Measurements from ENCODE around the gene MAP2K3.

The MAP2K3 gene

GRCh38 chr17:21284319-21285163, at the start of gene MAP2K3:
TSS of gene MAP2K3 (plus strand) at chr17:21284711. CDS start at chr17:21284921, 210 bp downstream.
- peak; percentile 95 for DNase-seq

DNA sequence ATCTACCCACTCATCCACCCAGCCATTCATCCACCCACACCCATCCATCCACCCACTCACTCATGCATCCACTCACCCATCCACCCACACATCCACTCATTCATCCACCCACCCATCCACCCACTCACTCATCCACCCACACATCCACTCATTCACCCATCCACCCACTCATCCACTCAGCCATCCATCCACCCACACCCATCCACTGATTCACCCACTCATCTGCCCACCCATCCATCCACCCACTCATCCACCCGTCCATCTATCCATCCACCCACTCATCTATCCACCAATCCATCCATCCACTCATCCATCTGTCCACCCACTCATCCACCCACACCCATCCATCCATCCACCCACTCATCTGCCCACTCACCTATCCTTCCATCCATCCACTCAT, 48.6 kb upstream of the MAP2K3 start:
- DNase-seq = no peak

GRCh38 chr17:21239680-21240368, 44.7 kb upstream of the MAP2K3 start:
- no peak for DNase-seq

- no peak for DNase-seq
Observed at GRCh38 chr17:21240369-21241055, 44.0 kb upstream of the MAP2K3 start.

DNA sequence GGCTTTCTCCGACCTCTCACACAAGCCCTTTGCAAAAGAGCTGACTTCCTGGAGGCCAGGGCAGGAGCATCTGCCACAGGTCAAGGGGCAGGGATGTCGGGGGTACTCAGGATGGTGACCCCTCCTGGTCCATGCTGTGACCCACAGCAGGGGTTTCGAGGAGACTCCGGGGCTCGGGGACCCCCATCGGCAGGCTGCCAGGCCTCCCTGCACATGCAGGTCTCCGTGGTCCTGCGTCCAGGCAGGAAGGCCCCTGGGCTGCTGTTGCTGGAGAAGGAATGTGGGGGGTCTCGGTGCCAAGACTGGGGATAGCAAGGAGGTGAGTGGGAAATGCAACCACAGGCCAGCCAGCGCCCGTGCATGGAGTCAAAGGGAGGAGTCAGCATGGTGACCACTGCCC, 42.9 kb upstream of the MAP2K3 start:
- DNase-seq = no peak

DNA sequence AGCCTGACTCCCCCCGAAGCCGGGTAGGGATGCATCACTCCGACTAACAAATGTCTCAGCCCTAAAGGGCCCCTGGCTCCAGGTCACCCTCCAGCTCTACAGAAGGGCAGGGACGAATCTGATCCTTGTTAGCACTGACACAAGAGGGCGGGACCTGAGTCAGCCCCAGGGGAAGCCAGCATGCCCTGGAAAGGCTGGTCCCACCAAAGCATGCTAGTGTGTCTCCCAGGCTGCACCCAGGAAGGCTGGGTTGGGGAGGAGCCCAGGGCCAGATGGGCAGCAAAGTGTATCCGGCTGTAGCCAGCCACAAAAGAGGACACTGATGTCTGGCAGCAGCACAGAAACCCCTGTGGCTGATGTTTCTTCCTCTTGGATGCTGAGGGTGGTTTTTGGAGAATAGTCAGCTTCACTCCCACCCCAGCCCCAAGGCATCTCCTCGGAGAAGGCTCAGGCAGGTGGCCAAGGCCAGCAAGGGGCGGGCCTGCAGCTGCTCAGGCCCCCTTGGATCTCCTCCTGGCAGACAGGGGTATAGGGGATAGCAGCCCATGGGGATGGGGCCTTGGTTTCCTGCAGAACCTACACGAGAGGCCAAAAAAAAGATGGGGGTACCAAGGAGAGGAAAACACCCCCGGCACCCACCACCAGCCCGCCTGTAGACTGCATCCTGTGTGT, 42.3 kb upstream of the MAP2K3 start:
- DNase-seq = no peak

GRCh38 chr17:21242780-21243515, 41.6 kb upstream of the MAP2K3 start:
- no peak for DNase-seq

DNA sequence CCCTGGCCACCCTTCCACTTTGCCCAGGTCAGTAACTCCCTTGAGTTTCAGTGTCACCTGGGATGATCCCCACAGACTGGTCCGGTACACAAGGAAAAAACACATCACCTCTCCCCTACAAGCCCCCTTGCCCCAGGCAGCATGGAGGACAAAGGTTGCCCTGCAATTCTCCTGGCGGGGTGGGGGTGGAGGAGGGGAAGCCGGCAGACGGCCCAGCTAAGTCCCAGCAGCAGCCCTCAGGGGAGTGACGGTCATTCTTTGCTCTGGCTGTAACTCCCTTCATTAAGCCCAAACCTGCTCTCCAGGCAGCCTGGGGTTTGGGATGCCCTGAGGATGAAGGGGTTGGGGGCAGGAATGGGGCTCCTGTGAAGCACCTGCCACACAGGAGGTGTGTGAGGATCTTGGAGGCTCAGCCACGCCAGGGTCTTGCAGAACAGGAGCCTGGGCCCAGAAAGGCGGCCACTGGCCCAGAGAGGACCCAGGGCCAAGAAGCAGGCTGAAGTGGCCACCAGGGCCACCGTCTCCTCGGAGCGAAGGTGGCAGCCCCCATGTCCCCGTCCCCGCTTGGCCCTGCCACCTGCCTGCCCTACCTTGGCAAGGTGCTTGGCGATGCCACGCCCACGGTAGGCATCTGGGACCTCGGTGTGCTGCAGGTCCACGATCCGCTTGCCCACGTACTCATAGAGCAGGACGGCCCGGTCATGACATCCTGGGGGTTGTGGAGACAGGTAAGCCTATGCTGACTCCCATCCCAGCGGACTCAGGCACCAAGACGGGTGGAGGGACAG, 40.8 kb upstream of the MAP2K3 start:
- DNase-seq = no peak

- no peak for DNase-seq
Observed at GRCh38 chr17:21245639-21246084, 38.8 kb upstream of the MAP2K3 start.

DNA sequence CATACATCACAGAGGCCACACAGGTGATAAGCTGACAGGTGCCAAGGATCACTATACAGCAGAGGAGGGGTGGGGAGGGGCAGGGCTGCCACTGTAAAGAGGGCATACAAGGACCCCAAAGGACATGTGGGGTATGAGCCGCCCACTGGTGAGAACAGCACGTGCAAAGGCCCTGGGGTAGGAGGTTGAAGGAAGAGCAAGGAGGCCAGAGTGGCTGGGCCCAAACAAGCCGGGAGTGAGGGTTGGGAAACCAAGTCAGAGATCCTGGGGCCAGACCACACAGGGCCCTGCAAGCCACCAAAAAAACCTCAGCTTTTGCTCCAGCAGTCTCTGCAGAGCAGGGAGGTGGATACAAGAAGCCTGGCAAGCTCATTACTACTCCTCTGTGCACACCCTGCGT, 37.8 kb upstream of the MAP2K3 start:
- DNase-seq = no peak

- DNase-seq = no peak
Observed at GRCh38 chr17:21247552-21248258, 36.8 kb upstream of the MAP2K3 start.

GRCh38 chr17:21248500-21248899, 36.0 kb upstream of the MAP2K3 start:
- no peak for DNase-seq

GRCh38 chr17:21249086-21249795, 35.3 kb upstream of the MAP2K3 start:
- DNase-seq = no peak

DNA sequence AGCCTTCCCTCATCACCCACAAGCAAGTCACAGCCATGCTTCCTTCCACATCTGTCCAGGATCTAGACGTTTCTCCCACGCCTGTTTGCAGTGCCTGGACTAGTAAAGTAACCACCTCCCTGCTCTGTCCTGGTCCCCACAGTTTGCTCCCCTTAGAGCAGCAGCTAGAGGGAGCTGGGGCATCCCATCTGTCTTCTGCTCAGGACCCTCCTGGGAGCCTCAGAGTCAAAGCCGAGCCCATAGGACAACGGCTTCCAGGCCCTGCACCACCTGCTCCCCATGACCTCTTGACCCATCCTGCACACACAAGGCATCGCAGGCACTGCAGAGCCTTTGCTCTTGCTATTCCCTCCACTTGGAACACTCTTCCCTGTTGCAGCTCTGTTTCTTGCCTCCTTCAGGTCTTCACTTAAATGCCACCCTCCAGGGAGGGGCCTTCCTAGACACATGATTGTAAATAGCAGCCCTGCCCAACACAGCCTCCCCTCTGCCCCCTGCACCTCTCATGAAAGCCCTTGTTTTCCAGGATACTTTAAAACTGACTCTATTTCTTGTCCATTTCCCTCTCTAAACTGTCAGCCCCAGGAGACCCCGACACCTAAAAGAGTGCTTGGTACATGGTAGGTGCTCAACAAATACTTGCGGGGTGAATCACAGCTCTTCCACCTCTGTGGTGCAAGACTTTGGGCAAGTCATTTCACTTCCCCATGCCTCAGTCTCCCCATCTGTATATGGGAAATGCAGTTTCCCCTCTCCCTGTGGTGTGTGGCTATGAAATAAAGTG, 34.4 kb upstream of the MAP2K3 start:
- DNase-seq = no peak

DNA sequence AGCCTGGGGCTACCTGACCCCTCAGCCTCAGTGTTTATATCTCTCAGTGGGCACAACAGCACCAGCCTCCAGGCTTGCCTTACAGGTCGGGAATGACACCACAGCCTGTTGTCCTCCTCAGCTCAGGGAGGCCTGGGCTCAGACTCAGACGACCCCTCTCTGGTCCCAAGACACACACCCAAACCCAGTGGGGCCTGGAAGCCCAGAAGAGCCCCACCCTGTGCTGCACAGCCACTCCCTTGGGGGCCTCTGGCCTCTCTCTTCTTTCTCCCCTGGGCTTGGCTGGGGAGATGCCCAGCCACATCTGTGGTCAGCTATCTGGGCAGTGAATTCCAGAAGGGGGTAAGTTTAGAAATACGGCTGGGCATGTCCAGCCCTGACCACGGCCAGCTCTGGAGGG, 33.7 kb upstream of the MAP2K3 start:
- no peak for DNase-seq

GRCh38 chr17:21251337-21252010, 33.0 kb upstream of the MAP2K3 start:
- no peak for DNase-seq

DNA sequence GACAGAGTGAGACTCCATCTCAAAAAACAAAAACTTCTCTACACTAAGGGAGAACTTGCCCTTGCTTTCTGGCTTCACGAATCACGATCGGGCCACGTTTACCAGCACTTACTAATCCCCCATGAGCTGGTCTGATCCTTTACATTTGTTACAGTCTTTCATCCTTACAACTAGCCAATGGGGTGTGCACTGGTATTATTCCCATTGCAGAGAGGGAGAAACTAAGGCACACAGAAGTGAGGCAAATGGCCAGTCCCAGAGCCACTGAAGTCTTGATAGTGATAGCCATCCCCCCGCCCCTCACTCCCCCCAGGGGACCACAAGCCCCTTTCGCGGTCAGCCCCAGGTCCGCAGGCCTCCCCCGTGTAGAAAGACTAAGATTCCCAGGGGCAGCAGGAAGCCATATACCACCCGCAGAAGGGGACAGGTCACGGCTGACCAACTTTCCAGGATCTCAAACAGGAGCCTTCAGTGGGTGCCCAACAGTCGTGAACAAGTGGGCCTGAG, 32.2 kb upstream of the MAP2K3 start:
- DNase-seq = no peak
